ENCODE data around the gene ANGPTL2.

The ANGPTL2 gene

GRCh38 chr9:127136081-127136879 lies 13.8 kb upstream of the ANGPTL2 start:
- DNase-seq, result no peak

- no peak for DNase-seq
Measured at GRCh38 chr9:127135056-127135745, 12.8 kb upstream of the ANGPTL2 start.

GRCh38 chr9:127133739-127134167 lies 11.3 kb upstream of the ANGPTL2 start:
- DNase-seq, result no peak

GRCh38 chr9:127132921-127133647 lies 10.6 kb upstream of the ANGPTL2 start:
- DNase-seq, result peak; percentile 5

- no peak for DNase-seq
Measured at GRCh38 chr9:127132375-127132774, 9.9 kb upstream of the ANGPTL2 start.

GRCh38 chr9:127131871-127132270 lies 9.4 kb upstream of the ANGPTL2 start:
- no peak for DNase-seq

- no peak for DNase-seq
Measured at GRCh38 chr9:127130661-127131538, 8.5 kb upstream of the ANGPTL2 start.

- DNase-seq, result no peak
Measured at GRCh38 chr9:127130235-127130634, 7.8 kb upstream of the ANGPTL2 start.

- DNase-seq, result no peak
Measured at GRCh38 chr9:127129718-127130085, 7.3 kb upstream of the ANGPTL2 start.

- no peak for DNase-seq
Measured at GRCh38 chr9:127129073-127129717, 6.8 kb upstream of the ANGPTL2 start.

GRCh38 chr9:127128341-127129072 lies 6.1 kb upstream of the ANGPTL2 start:
- no peak for DNase-seq

- DNase-seq, result no peak
Measured at GRCh38 chr9:127126971-127127370, 4.5 kb upstream of the ANGPTL2 start.

GRCh38 chr9:127124792-127125191 lies 2.4 kb upstream of the ANGPTL2 start:
- DNase-seq, result no peak

- DNase-seq, result no peak
Measured at GRCh38 chr9:127124111-127124531, 1.7 kb upstream of the ANGPTL2 start.

GRCh38 chr9:127123064-127123890 lies 842 bp upstream of the ANGPTL2 start:
- DNase-seq, result peak; percentile 88

- DNase-seq, result peak; percentile 5
Measured at GRCh38 chr9:127121628-127122175, 733 bp downstream of the ANGPTL2 start.

GRCh38 chr9:127119320-127119709 lies 3.1 kb downstream of the ANGPTL2 start:
- no peak for DNase-seq

GRCh38 chr9:127118597-127119319 lies 3.7 kb downstream of the ANGPTL2 start:
- DNase-seq, result no peak

GRCh38 chr9:127117801-127118200 lies 4.6 kb downstream of the ANGPTL2 start:
- DNase-seq, result no peak
